HEK293 (cell line): ENCODE data around the gene GIT1.

Source experiments
- CTCF ChIA-PET: fragments of 350-600 bp; formaldehyde crosslinking; extraction: SDS; loops from one replicate; lab custom pipeline; 2021; ENCODE audit warnings: antibody characterized with exemption; lab: Yijun Ruan, JAX
- POLR2A ChIA-PET: fragments of 300-600 bp; formaldehyde crosslinking; extraction: SDS; loops from one replicate; lab custom pipeline; 2020; ENCODE audit warnings: antibody characterized with exemption, inconsistent platforms; lab: Yijun Ruan, JAX
- H3K27ac ChIP-seq: fragments of 200-500 bp; sonication (Bioruptor generic); 2 replicates; pipeline ENCODE4 v1.5.1; 2014; ENCODE audit warnings: low read depth, low read length, control low read depth, inconsistent platforms; ENCODE audit errors: extremely low read depth
- H3K36me3 ChIP-seq, 2 experiments: fragments of 200-500 bp in 1 of 2; sonication (Bioruptor generic) in 1 of 2; 1 replicate in 1 of 2; 2 replicates in 1 of 2; pipeline ENCODE4 v1.5.1; 2014 to 2017; ENCODE audit warnings: inconsistent platforms in 2 of 2, low read length in 2 of 2; ENCODE audit not compliant: control insufficient read depth in 2 of 2, insufficient read depth in 1 of 2
- H3K4me1 ChIP-seq: fragments of 200-500 bp; sonication (Bioruptor generic); 2 replicates; pipeline ENCODE4 v1.5.1; 2014; ENCODE audit warnings: mild to moderate bottlenecking, low read length, inconsistent platforms; ENCODE audit not compliant: control insufficient read depth, insufficient read depth
- H3K4me3 ChIP-seq: 2 replicates; pipeline ENCODE4 v1.5.1; 2011; ENCODE audit warnings: low read depth, mild to moderate bottlenecking, control low read depth, low read length, moderate library complexity
- H3K9me3 ChIP-seq: fragments of 200-500 bp; sonication (Bioruptor generic); 2 replicates; pipeline ENCODE4 v1.5.1; 2014; ENCODE audit warnings: low read depth, low read length, inconsistent platforms; ENCODE audit not compliant: control insufficient read depth, insufficient read depth
- EGR2 ChIP-seq: fragments of 450-650 bp; formaldehyde crosslinking; IDR thresholded peaks from 2 replicates; pipeline ENCODE4 v1.5.1; 2016; ENCODE audit warnings: low read depth, missing biosample characterization, missing genetic modification characterization
- GLIS1 ChIP-seq: fragments of 450-650 bp; formaldehyde crosslinking; IDR thresholded peaks from 2 replicates; pipeline ENCODE4 v1.5.1; 2016; ENCODE audit warnings: missing biosample characterization, missing genetic modification characterization
- KLF10 ChIP-seq: fragments of 450-650 bp; IDR thresholded peaks from 2 replicates; pipeline ENCODE4 v1.5.1; 2018; ENCODE audit warnings: missing biosample characterization, mild to moderate bottlenecking, missing genetic modification characterization
- KLF16 ChIP-seq: fragments of 450-650 bp; formaldehyde crosslinking; IDR thresholded peaks from 2 replicates; pipeline ENCODE4 v1.5.1; 2017; ENCODE audit warnings: missing biosample characterization, missing genetic modification characterization
- KLF9 ChIP-seq: fragments of 450-650 bp; formaldehyde crosslinking; IDR thresholded peaks from 2 replicates; pipeline ENCODE4 v1.5.1; 2016; ENCODE audit warnings: missing biosample characterization, missing genetic modification characterization, low read depth
- PATZ1 ChIP-seq: fragments of 450-650 bp; formaldehyde crosslinking; IDR thresholded peaks from 2 replicates; pipeline ENCODE4 v1.5.1; 2016; ENCODE audit warnings: missing biosample characterization, missing genetic modification characterization
- ZNF18 ChIP-seq: fragments of 450-650 bp; formaldehyde crosslinking; IDR thresholded peaks from 2 replicates; pipeline ENCODE4 v1.5.1; 2016; ENCODE audit warnings: missing biosample characterization, missing genetic modification characterization
- ZNF24 ChIP-seq: fragments of 450-650 bp; formaldehyde crosslinking; IDR thresholded peaks from 2 replicates; pipeline ENCODE4 v1.5.1; 2016; ENCODE audit warnings: missing biosample characterization, missing genetic modification characterization
- ZNF311 ChIP-seq: fragments of 450-650 bp; formaldehyde crosslinking; IDR thresholded peaks from 2 replicates; pipeline ENCODE4 v1.5.1; 2017; ENCODE audit warnings: missing biosample characterization, missing genetic modification characterization, borderline replicate concordance
- ZNF335 ChIP-seq: fragments of 450-650 bp; formaldehyde crosslinking; conservative IDR thresholded peaks from 2 replicates; pipeline ENCODE4 v1.5.1; 2016; ENCODE audit warnings: missing biosample characterization, missing genetic modification characterization
- ZNF341 ChIP-seq: fragments of 450-650 bp; formaldehyde crosslinking; IDR thresholded peaks from 2 replicates; pipeline ENCODE4; 2016; ENCODE audit warnings: low read depth, missing biosample characterization, missing genetic modification characterization
- ZNF391 ChIP-seq: fragments of 450-650 bp; formaldehyde crosslinking; IDR thresholded peaks from 2 replicates; pipeline ENCODE4 v1.5.1; 2016; ENCODE audit warnings: low read depth, missing biosample characterization, missing genetic modification characterization, borderline replicate concordance
- ZNF433 ChIP-seq: fragments of 450-650 bp; formaldehyde crosslinking; IDR thresholded peaks from 2 replicates; pipeline ENCODE4 v1.5.1; 2016; ENCODE audit warnings: missing biosample characterization, missing genetic modification characterization, low read depth
- ZNF510 ChIP-seq: fragments of 450-650 bp; formaldehyde crosslinking; IDR thresholded peaks from 2 replicates; pipeline ENCODE4 v1.5.1; 2018; ENCODE audit warnings: mild to moderate bottlenecking, missing genetic modification characterization, missing biosample characterization; ENCODE audit not compliant: insufficient replicate concordance
- ZNF76 ChIP-seq: fragments of 450-650 bp; formaldehyde crosslinking; IDR thresholded peaks from 2 replicates; pipeline ENCODE4; 2016; ENCODE audit warnings: low read depth, missing biosample characterization, missing genetic modification characterization, borderline replicate concordance
- ZSCAN5A ChIP-seq: fragments of 450-650 bp; formaldehyde crosslinking; IDR thresholded peaks from 2 replicates; pipeline ENCODE4 v1.5.1; 2016; ENCODE audit warnings: missing biosample characterization, missing genetic modification characterization
- TF ChIP-seq, protein P1 (sequence below): fragments of 450-650 bp; formaldehyde crosslinking; conservative IDR thresholded peaks from 2 replicates; pipeline ENCODE4 v1.5.1; 2016; ENCODE audit warnings: low read depth, missing biosample characterization, missing genetic modification characterization
- TF ChIP-seq, protein P2 (sequence below): fragments of 450-650 bp; formaldehyde crosslinking; IDR thresholded peaks from 2 replicates; pipeline ENCODE4 v1.5.1; 2017; ENCODE audit warnings: missing biosample characterization, mild to moderate bottlenecking, missing genetic modification characterization, moderate library complexity
- TF ChIP-seq, protein P3 (sequence below): fragments of 450-650 bp; formaldehyde crosslinking; IDR thresholded peaks from 2 replicates; pipeline ENCODE4 v1.5.1; 2017; ENCODE audit warnings: missing biosample characterization, missing genetic modification characterization
- TF ChIP-seq, protein P4 (sequence below): fragments of 450-650 bp; formaldehyde crosslinking; IDR thresholded peaks from 2 replicates; pipeline ENCODE4 v1.5.1; 2016; ENCODE audit warnings: missing biosample characterization, missing genetic modification characterization

The GIT1 gene

DNA sequence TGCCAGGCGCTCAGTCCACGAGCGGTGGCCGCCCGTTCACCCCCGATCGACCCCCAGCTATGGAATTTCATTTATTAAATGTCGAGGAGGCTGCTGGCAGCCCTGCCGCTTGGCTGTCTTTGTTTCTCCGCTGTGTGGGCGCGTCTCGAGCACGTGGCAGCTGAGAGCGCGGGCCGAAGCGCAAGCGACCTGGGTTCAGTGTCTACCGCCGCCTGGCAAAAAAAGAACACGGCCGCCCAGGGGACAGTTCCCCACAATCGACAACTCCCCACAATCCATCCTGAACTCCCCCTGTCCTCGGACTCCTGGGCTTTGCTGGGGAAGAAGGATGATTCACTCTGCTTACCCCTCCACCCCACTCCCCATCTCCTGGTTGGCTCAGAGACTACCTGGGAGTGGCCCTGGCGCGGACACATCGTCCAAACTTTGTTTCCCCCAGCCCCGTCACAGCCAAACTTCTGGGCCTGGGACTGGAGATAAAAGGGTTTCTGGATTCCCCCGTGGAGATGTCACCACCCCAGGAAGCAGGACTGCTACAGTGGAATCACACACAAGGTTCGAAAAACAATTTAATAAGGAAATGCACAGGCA is 1.8 kb upstream of the GIT1 start (continued):
- TF ChIP-seq ZNF18 (tag by site-specific recombination): no peak
- TF ChIP-seq ZNF510 (tag by site-specific recombination): no peak
- TF ChIP-seq GLIS1: peak; percentile 43; the same call in 1 of the 2 replicates
- 0 out of 2 replicates have a peak, but pooled peaks have one; percentile 21 for TF ChIP-seq ZNF24 (tag by site-specific recombination)
- peak; percentile 77 for TF ChIP-seq KLF9 (tag by site-specific recombination)
- TF ChIP-seq ZNF391 (tag by site-specific recombination): no peak
- TF ChIP-seq, protein P1, sequence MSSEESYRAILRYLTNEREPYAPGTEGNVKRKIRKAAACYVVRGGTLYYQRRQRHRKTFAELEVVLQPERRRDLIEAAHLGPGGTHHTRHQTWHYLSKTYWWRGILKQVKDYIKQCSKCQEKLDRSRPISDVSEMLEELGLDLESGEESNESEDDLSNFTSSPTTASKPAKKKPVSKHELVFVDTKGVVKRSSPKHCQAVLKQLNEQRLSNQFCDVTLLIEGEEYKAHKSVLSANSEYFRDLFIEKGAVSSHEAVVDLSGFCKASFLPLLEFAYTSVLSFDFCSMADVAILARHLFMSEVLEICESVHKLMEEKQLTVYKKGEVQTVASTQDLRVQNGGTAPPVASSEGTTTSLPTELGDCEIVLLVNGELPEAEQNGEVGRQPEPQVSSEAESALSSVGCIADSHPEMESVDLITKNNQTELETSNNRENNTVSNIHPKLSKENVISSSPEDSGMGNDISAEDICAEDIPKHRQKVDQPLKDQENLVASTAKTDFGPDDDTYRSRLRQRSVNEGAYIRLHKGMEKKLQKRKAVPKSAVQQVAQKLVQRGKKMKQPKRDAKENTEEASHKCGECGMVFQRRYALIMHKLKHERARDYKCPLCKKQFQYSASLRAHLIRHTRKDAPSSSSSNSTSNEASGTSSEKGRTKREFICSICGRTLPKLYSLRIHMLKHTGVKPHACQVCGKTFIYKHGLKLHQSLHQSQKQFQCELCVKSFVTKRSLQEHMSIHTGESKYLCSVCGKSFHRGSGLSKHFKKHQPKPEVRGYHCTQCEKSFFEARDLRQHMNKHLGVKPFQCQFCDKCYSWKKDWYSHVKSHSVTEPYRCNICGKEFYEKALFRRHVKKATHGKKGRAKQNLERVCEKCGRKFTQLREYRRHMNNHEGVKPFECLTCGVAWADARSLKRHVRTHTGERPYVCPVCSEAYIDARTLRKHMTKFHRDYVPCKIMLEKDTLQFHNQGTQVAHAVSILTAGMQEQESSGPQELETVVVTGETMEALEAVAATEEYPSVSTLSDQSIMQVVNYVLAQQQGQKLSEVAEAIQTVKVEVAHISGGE (tag by site-specific recombination): 0 out of 2 replicates have a peak, but pooled peaks have one; percentile 4
- peak; percentile 69 for TF ChIP-seq EGR2
- TF ChIP-seq ZNF433 (tag by site-specific recombination): no peak
- TF ChIP-seq, protein P2, sequence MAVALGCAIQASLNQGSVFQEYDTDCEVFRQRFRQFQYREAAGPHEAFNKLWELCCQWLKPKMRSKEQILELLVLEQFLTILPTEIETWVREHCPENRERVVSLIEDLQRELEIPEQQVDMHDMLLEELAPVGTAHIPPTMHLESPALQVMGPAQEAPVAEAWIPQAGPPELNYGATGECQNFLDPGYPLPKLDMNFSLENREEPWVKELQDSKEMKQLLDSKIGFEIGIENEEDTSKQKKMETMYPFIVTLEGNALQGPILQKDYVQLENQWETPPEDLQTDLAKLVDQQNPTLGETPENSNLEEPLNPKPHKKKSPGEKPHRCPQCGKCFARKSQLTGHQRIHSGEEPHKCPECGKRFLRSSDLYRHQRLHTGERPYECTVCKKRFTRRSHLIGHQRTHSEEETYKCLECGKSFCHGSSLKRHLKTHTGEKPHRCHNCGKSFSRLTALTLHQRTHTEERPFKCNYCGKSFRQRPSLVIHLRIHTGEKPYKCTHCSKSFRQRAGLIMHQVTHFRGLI (tag by site-specific recombination): peak; percentile 73; the same call in 1 of the 2 replicates
- peak; percentile 13; the same call in 1 of the 2 replicates for TF ChIP-seq KLF16 (tag by site-specific recombination)
- TF ChIP-seq ZNF335: peak; percentile 100
- TF ChIP-seq, protein P3, sequence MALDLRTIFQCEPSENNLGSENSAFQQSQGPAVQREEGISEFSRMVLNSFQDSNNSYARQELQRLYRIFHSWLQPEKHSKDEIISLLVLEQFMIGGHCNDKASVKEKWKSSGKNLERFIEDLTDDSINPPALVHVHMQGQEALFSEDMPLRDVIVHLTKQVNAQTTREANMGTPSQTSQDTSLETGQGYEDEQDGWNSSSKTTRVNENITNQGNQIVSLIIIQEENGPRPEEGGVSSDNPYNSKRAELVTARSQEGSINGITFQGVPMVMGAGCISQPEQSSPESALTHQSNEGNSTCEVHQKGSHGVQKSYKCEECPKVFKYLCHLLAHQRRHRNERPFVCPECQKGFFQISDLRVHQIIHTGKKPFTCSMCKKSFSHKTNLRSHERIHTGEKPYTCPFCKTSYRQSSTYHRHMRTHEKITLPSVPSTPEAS (tag by site-specific recombination): no peak
- peak; percentile 21; the same call in 1 of the 2 replicates for TF ChIP-seq KLF10 (tag by site-specific recombination)
- TF ChIP-seq, all 188 proteins: peak for 19

DNA sequence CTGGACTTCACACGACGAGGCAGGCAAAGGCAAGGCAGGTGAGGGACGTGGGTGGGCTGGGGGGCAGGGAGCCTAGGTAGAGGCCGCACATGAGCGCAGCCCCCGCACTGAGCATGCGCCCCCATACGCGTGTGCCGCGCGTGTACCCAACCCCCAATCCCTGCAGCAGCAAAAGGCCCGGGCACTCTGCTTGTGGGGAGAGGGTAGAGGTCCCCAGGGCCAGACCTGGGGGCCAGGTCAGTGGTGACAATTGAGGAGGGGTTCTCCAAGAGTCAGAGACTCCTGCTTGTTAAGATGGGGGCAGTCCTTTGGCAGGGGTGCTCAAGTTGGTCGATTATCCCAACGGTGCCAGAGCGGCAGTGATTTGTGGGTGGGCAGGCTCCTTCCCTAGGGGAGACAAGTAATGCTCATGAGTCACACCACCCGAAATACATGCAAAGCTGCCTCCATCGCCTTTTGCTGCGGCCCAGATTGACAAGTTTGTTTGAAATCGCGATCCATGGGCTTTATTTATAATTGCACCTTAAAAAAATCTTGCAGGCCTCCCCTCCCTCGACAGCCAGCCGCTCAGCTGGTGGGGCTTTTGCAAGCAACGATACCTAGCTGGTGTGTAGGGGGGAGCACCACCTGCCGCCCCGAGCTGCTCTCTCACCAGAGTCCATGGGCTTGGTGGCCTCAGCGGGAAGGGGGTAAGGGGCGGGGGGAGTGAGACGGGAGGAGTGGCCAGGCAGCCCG is 1.1 kb upstream of the GIT1 start:
- H3K27ac ChIP-seq: peak overlapping the region; percentile 82
- TF ChIP-seq ZNF341 (tag by site-specific recombination) (peak; percentile 47; the same call in 1 of the 2 replicates), ZNF76 (peak; percentile 12; the same call in 1 of the 2 replicates), ZSCAN5A (tag by site-specific recombination) (no peak), PATZ1 (tag by site-specific recombination) (peak; percentile 38), ZNF311 (tag by site-specific recombination) (no peak)
- TF ChIP-seq, protein P4, sequence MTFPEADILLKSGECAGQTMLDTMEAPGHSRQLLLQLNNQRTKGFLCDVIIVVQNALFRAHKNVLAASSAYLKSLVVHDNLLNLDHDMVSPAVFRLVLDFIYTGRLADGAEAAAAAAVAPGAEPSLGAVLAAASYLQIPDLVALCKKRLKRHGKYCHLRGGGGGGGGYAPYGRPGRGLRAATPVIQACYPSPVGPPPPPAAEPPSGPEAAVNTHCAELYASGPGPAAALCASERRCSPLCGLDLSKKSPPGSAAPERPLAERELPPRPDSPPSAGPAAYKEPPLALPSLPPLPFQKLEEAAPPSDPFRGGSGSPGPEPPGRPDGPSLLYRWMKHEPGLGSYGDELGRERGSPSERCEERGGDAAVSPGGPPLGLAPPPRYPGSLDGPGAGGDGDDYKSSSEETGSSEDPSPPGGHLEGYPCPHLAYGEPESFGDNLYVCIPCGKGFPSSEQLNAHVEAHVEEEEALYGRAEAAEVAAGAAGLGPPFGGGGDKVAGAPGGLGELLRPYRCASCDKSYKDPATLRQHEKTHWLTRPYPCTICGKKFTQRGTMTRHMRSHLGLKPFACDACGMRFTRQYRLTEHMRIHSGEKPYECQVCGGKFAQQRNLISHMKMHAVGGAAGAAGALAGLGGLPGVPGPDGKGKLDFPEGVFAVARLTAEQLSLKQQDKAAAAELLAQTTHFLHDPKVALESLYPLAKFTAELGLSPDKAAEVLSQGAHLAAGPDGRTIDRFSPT: no peak

More for the DNA sequence above, 1.1 kb upstream of the GIT1 start:
- ChIA-PET POLR2A (interaction anchor here (1.0 to 2.6 kb wide), 6 partner anchors 10 to 220 kb away, joined by 3 to 28 read pairs (median 6); partner anchors contain the start of genes ABHD15 and TP53I13), CTCF (interaction anchor here (0.5 to 5.1 kb wide), 12 partner anchors 10 to 445 kb away, joined by 3 to 74 read pairs (median 10); partner anchors contain the start of genes ABHD15, MYO18A and TP53I13)
- H3K4me1 ChIP-seq: peaks cover 30% of the 10 kb centered on the region
- no peak overlapping the region for H3K4me3 ChIP-seq
- H3K9me3 ChIP-seq: no peaks in the 10 kb centered on the region
- peaks cover 0 to 6% of the 10 kb centered on the region in 2 experiments; a peak in 1 of 3 replicates for H3K36me3 ChIP-seq
